Measurements from ENCODE around the gene LIPK.
"Not testable (repeated sequence)": the region's sequence is repeated elsewhere in the genome, so short reads cannot be mapped to it uniquely, and the experiment has no call there.

Gene LIPK

GRCh38 chr10:88682491-88682890 is 23.6 kb upstream of the LIPK start:
- TF ChIP-seq CTCF (IDR thresholded peaks at IDR 0.05; ENCODE audit: insufficient read depth, low read depth, low read length, missing control alignments), result no peak
- no peak overlapping the region for H3K4me3 ChIP-seq (ENCODE audit: low read depth, low read length)
- no peak for DNase-seq (ENCODE audit: low read depth)

GRCh38 chr10:88687853-88688467 is 18.1 kb upstream of the LIPK start:
- peak; percentile 70 for TF ChIP-seq CTCF (IDR thresholded peaks at IDR 0.05; ENCODE audit: insufficient read depth, low read depth, low read length, missing control alignments)
- H3K4me3 ChIP-seq (ENCODE audit: low read depth, low read length), result no peak overlapping the region

DNA sequence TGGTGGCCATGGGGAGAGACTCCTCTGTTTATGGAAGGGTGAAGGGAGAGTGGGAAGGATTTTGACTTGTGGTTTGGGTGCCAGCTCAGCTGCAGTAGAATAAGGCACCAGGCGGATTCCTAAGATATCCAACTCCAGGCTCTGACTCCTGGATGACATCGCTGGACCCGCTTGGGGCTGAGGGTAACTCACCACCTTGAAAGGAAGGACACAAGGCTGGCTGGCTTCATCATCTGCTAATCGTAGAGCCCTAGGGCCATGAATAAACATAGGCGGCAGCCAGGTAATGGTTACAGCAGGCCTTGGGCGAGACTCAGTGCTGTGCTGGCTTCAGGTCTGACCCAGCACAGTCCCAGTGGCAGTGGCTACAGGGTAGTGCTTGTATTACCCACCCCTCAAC is 16.7 kb upstream of the LIPK start:
- TF ChIP-seq CTCF (IDR thresholded peaks at IDR 0.05; ENCODE audit: insufficient read depth, low read depth, low read length, missing control alignments), result no peak
- H3K4me3 ChIP-seq (ENCODE audit: low read depth, low read length), result no peak overlapping the region
- no peak for DNase-seq (ENCODE audit: low read depth)

More at GRCh38 chr10:88687853-88688467, 18.1 kb upstream of the LIPK start:
- peak; percentile 40 for DNase-seq (ENCODE audit: low read depth)

- no peak for DNase-seq (ENCODE audit: low read depth)
- no peak overlapping the region for H3K4me3 ChIP-seq (ENCODE audit: low read depth, low read length)
- TF ChIP-seq CTCF (IDR thresholded peaks at IDR 0.05; ENCODE audit: insufficient read depth, low read depth, low read length, missing control alignments), result no peak
Measured at GRCh38 chr10:88693392-88694020, 12.5 kb upstream of the LIPK start.

GRCh38 chr10:88702848-88703597 is 3.0 kb upstream of the LIPK start:
- no peak for DNase-seq (ENCODE audit: low read depth)
- H3K4me3 ChIP-seq (ENCODE audit: low read depth, low read length), result no peak overlapping the region
- TF ChIP-seq CTCF (IDR thresholded peaks at IDR 0.05; ENCODE audit: insufficient read depth, low read depth, low read length, missing control alignments), result no peak

GRCh38 chr10:88707429-88708155 is 1.5 kb downstream of the LIPK start:
- no peak for DNase-seq (ENCODE audit: low read depth)
- TF ChIP-seq CTCF (IDR thresholded peaks at IDR 0.05; ENCODE audit: insufficient read depth, low read depth, low read length, missing control alignments), result no peak
- H3K4me3 ChIP-seq (ENCODE audit: low read depth, low read length), result no peak overlapping the region

GRCh38 chr10:88709361-88709760 is 3.3 kb downstream of the LIPK start:
- DNase-seq (ENCODE audit: low read depth), result not testable (repeated sequence)

More at GRCh38 chr10:88709361-88709760, 3.3 kb downstream of the LIPK start:
- H3K4me3 ChIP-seq (ENCODE audit: low read depth, low read length), result not testable (repeated sequence)

All from GM12865 (cell line).